NK-92 treated with Interleukin-12 subunit alpha and Interleukin-12 subunit beta, amount 100 ng/mL, for 24 hours (cell line): Measurements from ENCODE around the gene GPN2.
"Not testable (repeated sequence)": the region's sequence is repeated elsewhere in the genome, so short reads cannot be mapped to it uniquely, and the experiment has no call there.

ENCODE experiments used
- DNase-seq: peaks from one replicate; lab custom pipeline; 2025; lab: John Stamatoyannopoulos, UW

The GPN2 gene

GRCh38 chr1:26900815-26901511 lies 10.9 kb upstream of the GPN2 start:
- no peak for DNase-seq

DNA sequence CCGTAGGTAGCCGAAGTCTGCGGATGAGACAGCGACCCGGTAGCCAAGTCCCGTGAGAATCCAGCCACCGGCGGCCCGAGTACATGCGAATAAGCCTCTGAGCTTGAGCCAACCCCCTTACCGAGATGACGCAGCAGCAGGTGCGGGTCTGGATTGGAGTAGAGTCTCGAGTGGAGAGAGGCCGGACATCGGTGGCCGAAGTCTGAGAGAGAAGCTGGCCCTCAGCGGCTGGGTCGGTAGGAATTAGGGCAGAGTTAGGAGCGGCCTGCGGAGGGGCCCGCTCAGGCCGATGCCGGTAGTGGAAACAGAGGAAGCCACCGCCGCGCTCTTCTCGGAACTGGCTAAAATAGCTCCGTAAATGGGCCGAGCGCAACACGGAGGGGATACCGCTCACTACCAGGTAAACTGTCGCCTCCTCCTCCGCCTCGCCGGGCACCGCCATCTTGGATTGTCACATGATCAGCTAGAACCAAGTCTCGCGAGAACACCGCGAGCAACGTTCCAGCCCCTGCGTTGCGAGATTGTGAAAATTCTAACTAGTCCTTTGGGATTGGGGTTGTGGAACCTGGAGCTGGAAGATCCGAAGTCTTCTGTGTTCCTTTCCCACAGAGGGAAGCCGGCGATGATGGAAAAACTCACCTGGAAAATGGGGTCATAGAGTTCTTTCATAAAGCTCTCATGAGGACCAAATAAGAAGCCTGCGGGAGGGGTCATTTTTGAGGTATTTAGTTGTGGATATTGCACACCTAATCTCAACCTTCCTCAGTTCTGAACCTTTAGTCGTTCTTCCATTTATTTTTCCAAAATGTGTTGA lies 10.1 kb upstream of the GPN2 start, which contains the start of gene GPATCH3:
Gene GPATCH3, minus strand, starts transcription at position 467 of the 814 bp plus-strand sequence. Its CDS starts 25 bp downstream, at position 442.
- DNase-seq: peak; percentile 63

- DNase-seq: no peak
Measured at GRCh38 chr1:26897351-26897750, 7.3 kb upstream of the GPN2 start.

GRCh38 chr1:26894263-26894662 lies 4.2 kb upstream of the GPN2 start:
- DNase-seq: no peak

- DNase-seq: no peak
Measured at GRCh38 chr1:26890467-26890796, 349 bp upstream of the GPN2 start.

- no peak for DNase-seq
Measured at GRCh38 chr1:26888231-26888630, 1.9 kb downstream of the GPN2 start.

GRCh38 chr1:26887125-26887524 lies 3.0 kb downstream of the GPN2 start:
- no peak for DNase-seq

DNA sequence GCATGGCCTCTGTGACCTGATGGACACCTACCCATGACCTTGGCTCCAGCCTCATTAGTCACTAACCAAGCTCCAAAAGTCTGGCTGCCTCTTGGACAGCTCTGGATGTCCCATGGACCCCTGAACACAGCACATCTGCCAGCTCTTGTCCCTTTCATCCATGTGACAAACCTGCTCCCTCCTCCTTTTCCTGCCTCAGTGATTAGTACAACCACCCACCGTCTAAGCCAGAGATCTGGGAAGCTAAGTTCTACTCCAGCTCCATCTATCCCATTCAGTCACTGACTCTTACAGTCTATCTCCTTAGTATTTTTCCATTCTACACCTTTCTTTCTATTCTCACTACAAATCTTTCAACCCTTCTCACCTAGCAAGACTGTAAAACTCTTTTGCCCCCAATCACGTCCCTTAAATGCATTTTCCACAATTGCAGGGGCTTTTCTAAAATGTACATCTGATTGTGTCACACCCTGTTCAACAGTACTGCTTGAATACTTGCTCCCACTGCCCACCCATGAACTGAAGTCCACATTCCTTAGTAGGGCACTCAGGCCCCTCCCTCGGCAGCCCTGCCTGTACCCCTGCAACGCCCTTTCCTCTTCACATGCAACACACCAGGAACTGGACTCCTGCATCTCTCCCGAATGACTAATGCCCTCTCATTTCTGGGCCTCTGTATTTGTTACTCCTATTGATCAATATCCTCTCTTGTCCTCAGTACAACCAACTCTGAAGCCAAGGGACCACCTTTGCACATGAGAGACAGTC lies 7.2 kb downstream of the GPN2 start:
- no peak for DNase-seq

DNA sequence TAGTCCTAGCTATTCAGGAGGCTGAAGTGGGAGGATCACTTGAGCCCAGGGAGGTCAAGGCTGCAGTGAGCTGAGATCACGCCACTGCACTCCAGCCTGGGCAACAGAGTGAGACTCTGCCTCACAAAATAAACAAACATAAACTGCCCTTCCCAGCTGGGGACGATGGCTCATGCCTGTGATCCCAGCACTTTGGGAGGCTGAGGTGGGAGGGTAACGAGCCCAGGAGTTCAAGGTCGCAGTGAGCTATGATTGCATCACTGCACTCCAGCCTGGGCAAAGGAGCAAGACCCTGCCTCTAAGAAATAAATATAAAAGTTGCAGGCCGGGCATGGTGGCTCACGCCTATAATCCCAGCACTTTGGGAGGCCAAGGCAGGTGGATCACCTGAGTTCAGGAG lies 8.5 kb downstream of the GPN2 start:
- not testable (repeated sequence) for DNase-seq

DNA sequence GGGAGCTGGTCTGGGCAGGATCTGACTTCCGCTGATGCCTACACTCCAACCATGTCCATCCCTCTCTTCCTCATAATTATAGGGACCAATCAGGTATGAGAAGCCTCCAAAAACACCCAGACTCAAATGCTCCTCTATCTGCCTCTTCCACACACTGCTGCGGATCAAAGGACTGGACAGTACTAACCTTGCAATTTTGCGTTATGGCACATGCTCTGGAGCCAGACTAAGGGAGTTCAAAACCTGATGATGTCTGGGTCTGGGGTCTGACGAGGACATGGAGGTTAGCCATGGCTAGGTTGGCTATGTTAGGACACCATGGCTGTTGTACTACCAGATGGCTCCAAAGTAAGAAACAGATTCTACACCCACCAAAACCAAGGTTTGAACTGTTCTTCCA lies 10.3 kb downstream of the GPN2 start:
- no peak for DNase-seq

- no peak for DNase-seq
Measured at GRCh38 chr1:26877326-26877725, 12.8 kb downstream of the GPN2 start.

DNA sequence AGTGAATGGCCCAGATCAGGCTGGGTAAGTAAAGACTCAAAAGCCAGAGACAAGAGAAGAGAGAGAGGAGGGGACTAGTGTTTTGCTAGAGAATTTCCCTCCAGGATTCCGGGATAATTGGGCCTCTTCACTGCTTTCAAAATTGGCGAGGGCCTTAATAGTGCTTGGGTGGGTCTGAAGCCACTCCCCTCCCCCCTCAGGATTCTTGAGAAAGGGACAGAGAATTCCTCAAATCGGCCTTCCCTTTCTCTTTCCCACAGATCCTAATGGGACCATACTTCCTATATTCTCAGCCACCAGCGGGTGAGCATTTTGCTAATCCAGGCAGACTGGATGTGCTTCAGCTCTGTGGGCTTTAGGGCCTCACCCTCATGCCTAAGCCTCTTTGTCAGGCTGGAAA lies 15.2 kb downstream of the GPN2 start:
- DNase-seq: no peak

DNA sequence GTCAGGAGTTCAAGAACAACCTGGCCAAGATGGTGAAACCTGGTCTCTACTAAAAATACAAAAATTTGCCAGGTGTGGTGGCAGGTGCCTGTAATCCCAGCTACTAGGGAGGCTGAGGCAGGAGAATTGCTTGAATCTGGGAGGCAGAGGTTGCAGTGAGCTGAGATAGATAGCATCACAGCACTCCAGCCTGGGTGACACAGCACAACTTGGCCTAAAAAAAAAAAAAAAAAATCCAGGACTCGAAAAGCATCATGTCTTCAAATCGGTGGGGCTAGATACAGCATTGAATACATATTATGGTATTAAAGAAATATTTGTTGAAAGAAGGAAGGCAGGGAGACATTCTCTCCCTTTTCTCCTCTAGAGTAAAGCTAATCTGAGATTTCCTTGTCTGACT lies 17.0 kb downstream of the GPN2 start:
- DNase-seq: not testable (repeated sequence)

GRCh38 chr1:26864610-26865480 lies 25.2 kb downstream of the GPN2 start:
- peak; percentile 95 for DNase-seq

GRCh38 chr1:26863685-26864077 lies 26.4 kb downstream of the GPN2 start:
- no peak for DNase-seq

GRCh38 chr1:26862781-26863684 lies 27.1 kb downstream of the GPN2 start, which contains the start of gene SFN:
Gene SFN, plus strand, starts transcription at chr1:26863149. Its CDS starts 64 bp downstream, at chr1:26863213.
- DNase-seq: no peak

DNA sequence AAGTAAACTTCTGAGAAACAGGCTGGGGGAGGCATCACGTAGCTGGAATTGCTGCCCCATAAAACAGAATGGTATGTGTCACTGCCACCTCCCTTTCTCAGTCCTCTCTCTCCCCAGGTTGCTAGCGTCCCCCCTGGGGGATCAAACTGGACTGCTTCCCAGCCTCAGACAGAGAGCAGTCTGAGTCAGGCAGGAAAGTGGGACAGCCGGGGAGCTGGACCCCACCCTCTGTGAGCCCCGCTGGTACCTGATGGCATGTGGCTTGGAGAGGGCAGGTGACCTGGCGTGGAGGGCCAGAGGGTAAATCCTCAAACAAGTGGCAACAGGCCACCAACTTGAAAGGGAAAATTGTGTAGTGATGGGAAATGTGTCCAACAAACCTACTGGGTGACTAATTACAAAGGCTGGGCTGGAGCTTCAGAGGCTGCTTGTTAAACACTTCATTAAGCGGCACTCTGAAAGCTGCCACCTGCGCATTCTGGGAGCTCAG lies 28.1 kb downstream of the GPN2 start:
- no peak for DNase-seq

DNA sequence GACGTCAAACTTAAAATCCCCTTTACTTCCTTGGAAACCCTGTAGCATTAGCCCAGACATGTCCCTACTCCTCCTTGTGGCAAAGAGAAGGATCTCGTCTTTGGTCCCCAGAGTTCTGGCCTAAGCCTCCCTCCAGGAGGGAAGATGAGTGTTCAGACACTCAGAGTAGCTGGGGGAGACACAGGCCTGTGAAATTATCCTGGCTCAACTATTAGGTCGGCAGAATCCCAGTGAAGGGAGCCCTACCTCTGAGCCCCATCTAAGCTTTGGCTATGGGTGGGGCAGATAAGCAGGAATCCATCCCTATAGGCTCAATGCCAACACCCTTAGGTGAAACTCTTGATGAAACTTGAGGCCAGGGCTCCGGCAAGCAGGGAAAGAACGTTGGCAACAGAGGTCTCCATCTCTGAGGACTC lies 28.8 kb downstream of the GPN2 start:
- no peak for DNase-seq

GRCh38 chr1:26858891-26859640 lies 31.0 kb downstream of the GPN2 start:
- no peak for DNase-seq

DNA sequence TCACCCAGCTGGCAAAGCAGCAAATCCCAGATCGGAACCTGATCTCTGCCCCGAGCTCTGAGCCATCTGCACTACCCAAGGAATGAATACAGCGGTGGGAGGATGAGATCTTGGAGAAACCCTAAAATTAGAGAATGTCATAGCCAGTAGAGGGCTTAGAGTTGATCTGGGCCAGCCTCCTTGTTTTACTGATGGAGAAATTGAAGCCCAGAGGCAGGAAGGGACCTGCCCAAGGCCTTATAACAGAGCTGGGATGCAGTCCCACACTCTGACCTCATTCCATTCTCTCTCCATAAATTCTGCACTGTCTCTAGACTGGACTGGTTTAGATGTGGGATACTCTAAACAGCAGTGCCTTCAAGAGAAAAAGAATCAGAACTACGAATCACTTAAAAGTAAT lies 31.9 kb downstream of the GPN2 start:
- no peak for DNase-seq
